Activated naive CD8-positive, alpha-beta T cell treated with anti-CD3 and anti-CD28 coated beads, Interleukin-2, amount 10 ng/mL, durations not matched to agents 7 days and 5 days (primary cell): Measurements from ENCODE around the gene PCSK5. TPM values are rescaled to one million over a fixed set of nuclear protein-coding genes. Genes with fewer than 3 reads are reported as not detected.
"Not testable (repeated sequence)": the region's sequence is repeated elsewhere in the genome, so short reads cannot be mapped to it uniquely, and the experiment has no call there.

Experiments
- ATAC-seq: fragments of 150-1000 bp; cut with Tn5 transposase; one replicate; pipeline ENCODE4 v1.10.0; 2021; ENCODE audit warnings: low read depth, moderate library complexity
- POLR2A ChIA-PET: fragments of 350-600 bp; sonication (Branson Sonifier 250); formaldehyde crosslinking; loops from one replicate; lab custom pipeline; 2021; ENCODE audit warnings: antibody characterized with exemption; lab: Charles Lee
- DNase-seq: peaks from one replicate; pipeline ENCODE4 v3.0.0; 2021
- H3K27ac Mint-ChIP-seq: one replicate; pipeline ENCODE4 v1.8.0; 2022; ENCODE audit warnings: mild to moderate bottlenecking, mixed read lengths
- H3K27me3 Mint-ChIP-seq: one replicate; pipeline ENCODE4 v1.8.0; 2022; ENCODE audit warnings: mild to moderate bottlenecking, moderate library complexity, mixed read lengths
- H3K36me3 Mint-ChIP-seq: one replicate; pipeline ENCODE4 v1.8.0; 2021; ENCODE audit warnings: mild to moderate bottlenecking, mixed read lengths
- H3K4me1 Mint-ChIP-seq: one replicate; pipeline ENCODE4 v1.8.0; 2021; ENCODE audit warnings: mixed read lengths
- H3K4me3 Mint-ChIP-seq: one replicate; pipeline ENCODE4 v1.8.0; 2022; ENCODE audit warnings: mild to moderate bottlenecking, moderate library complexity, mixed read lengths
- H3K9me3 Mint-ChIP-seq: one replicate; pipeline ENCODE4 v1.8.0; 2021; ENCODE audit warnings: mixed read lengths
- total RNA-seq, 2 experiments: library from RNA; stranded (reverse); gene quantifications; one replicate each; pipeline ENCODE4 v1.2.3, GENCODE V29; 2021

Gene PCSK5
- total RNA-seq, 2 experiments from 2014 or later: 6.0 to 7.1 TPM

GRCh38 chr9:76351006-76351405 lies 460.5 kb downstream of the PCSK5 start:
- H3K9me3 Mint-ChIP-seq: no peaks in the 10 kb centered on the region
- H3K4me3 Mint-ChIP-seq: no peak overlapping the region
- H3K4me1 Mint-ChIP-seq: no peaks in the 10 kb centered on the region
- peaks cover 6% of the 10 kb centered on the region for H3K27me3 Mint-ChIP-seq
- POLR2A ChIA-PET: no interaction called here
- ATAC-seq (no peak), DNase-seq (no peak)
- no peak overlapping the region for H3K27ac Mint-ChIP-seq
- no peaks in the 10 kb centered on the region for H3K36me3 Mint-ChIP-seq

- ATAC-seq (no peak), DNase-seq (no peak)
- Mint-ChIP-seq H3K4me1 (no peaks in the 10 kb centered on the region), H3K27me3 (peaks cover 6% of the 10 kb centered on the region), H3K4me3 (no peak overlapping the region), H3K27ac (no peak overlapping the region), H3K9me3 (no peaks in the 10 kb centered on the region), H3K36me3 (no peaks in the 10 kb centered on the region)
- POLR2A ChIA-PET: no interaction called here
These were observed 461.6 kb downstream of the PCSK5 start for GRCh38 chr9:76352026-76352620.

- no peak overlapping the region for H3K27ac Mint-ChIP-seq
- H3K9me3 Mint-ChIP-seq: no peaks in the 10 kb centered on the region
- H3K36me3 Mint-ChIP-seq: no peaks in the 10 kb centered on the region
- DNase-seq (no peak), ATAC-seq (no peak)
- peaks cover 6% of the 10 kb centered on the region for H3K27me3 Mint-ChIP-seq
- H3K4me3 Mint-ChIP-seq: no peak overlapping the region
- POLR2A ChIA-PET: no interaction called here
- H3K4me1 Mint-ChIP-seq: no peaks in the 10 kb centered on the region
These were observed 462.8 kb downstream of the PCSK5 start for GRCh38 chr9:76353280-76353679.

GRCh38 chr9:76354221-76354620 lies 463.7 kb downstream of the PCSK5 start:
- Mint-ChIP-seq H3K9me3 (no peaks in the 10 kb centered on the region), H3K27me3 (peaks cover 4% of the 10 kb centered on the region), H3K4me1 (no peaks in the 10 kb centered on the region), H3K4me3 (no peak overlapping the region), H3K36me3 (no peaks in the 10 kb centered on the region), H3K27ac (no peak overlapping the region)
- ATAC-seq (no peak), DNase-seq (no peak)
- POLR2A ChIA-PET: no interaction called here

GRCh38 chr9:76355886-76356285 lies 465.4 kb downstream of the PCSK5 start:
- no peaks in the 10 kb centered on the region for H3K4me1 Mint-ChIP-seq
- no peaks in the 10 kb centered on the region for H3K9me3 Mint-ChIP-seq
- H3K27ac Mint-ChIP-seq: no peak overlapping the region
- DNase-seq: no peak
- H3K27me3 Mint-ChIP-seq: peaks cover under 1% of the 10 kb centered on the region
- ATAC-seq: no peak
- POLR2A ChIA-PET: no interaction called here
- no peaks in the 10 kb centered on the region for H3K36me3 Mint-ChIP-seq
- H3K4me3 Mint-ChIP-seq: no peak overlapping the region

- Mint-ChIP-seq H3K27ac (no peak overlapping the region), H3K4me1 (no peaks in the 10 kb centered on the region)
- POLR2A ChIA-PET: no interaction called here
These were observed 467.1 kb downstream of the PCSK5 start for GRCh38 chr9:76357555-76357954.

GRCh38 chr9:76358628-76359280 lies 468.3 kb downstream of the PCSK5 start:
- no peak overlapping the region for H3K4me3 Mint-ChIP-seq
- H3K36me3 Mint-ChIP-seq: no peaks in the 10 kb centered on the region
- H3K27me3 Mint-ChIP-seq: peaks cover 2% of the 10 kb centered on the region
- ATAC-seq (no peak), DNase-seq (no peak)
- H3K27ac Mint-ChIP-seq: no peak overlapping the region
- no peaks in the 10 kb centered on the region for H3K9me3 Mint-ChIP-seq
- H3K4me1 Mint-ChIP-seq: no peaks in the 10 kb centered on the region
- POLR2A ChIA-PET: no interaction called here

More at GRCh38 chr9:76357555-76357954, 467.1 kb downstream of the PCSK5 start:
- Mint-ChIP-seq H3K9me3 (no peaks in the 10 kb centered on the region), H3K36me3 (no peaks in the 10 kb centered on the region), H3K27me3 (no peaks in the 10 kb centered on the region), H3K4me3 (no peak overlapping the region)
- no peak for ATAC-seq
- DNase-seq: no peak

GRCh38 chr9:76359365-76359764 lies 468.9 kb downstream of the PCSK5 start:
- no peaks in the 10 kb centered on the region for H3K9me3 Mint-ChIP-seq
- no peak overlapping the region for H3K4me3 Mint-ChIP-seq
- no peaks in the 10 kb centered on the region for H3K4me1 Mint-ChIP-seq
- peaks cover 2% of the 10 kb centered on the region for H3K27me3 Mint-ChIP-seq
- ATAC-seq (no peak), DNase-seq (no peak)
- POLR2A ChIA-PET: interaction anchor here (0.6 kb wide), 1 partner anchor 15 kb away, joined by 3 read pairs; no protein-coding TSS in a partner anchor
- no peak overlapping the region for H3K27ac Mint-ChIP-seq
- H3K36me3 Mint-ChIP-seq: no peaks in the 10 kb centered on the region

- no peak for ATAC-seq
- Mint-ChIP-seq H3K9me3 (no peaks in the 10 kb centered on the region), H3K27me3 (peaks cover 2% of the 10 kb centered on the region), H3K36me3 (no peaks in the 10 kb centered on the region), H3K4me1 (no peaks in the 10 kb centered on the region), H3K27ac (no peak overlapping the region), H3K4me3 (no peak overlapping the region)
- POLR2A ChIA-PET: interaction anchor here (0.6 kb wide), 1 partner anchor 15 kb away, joined by 3 read pairs; no protein-coding TSS in a partner anchor
- no peak for DNase-seq
These were observed 469.3 kb downstream of the PCSK5 start for GRCh38 chr9:76359766-76360165.

- H3K27me3 Mint-ChIP-seq, DNase-seq, H3K4me3 Mint-ChIP-seq, H3K27ac Mint-ChIP-seq, H3K9me3 Mint-ChIP-seq, POLR2A ChIA-PET, H3K36me3 Mint-ChIP-seq, H3K4me1 Mint-ChIP-seq, ATAC-seq: not testable (repeated sequence)
These were observed 472.0 kb downstream of the PCSK5 start for GRCh38 chr9:76362332-76363031.

- POLR2A ChIA-PET: no interaction called here
- Mint-ChIP-seq H3K27me3 (peaks cover 2% of the 10 kb centered on the region), H3K9me3 (peaks cover 2% of the 10 kb centered on the region), H3K36me3 (no peaks in the 10 kb centered on the region), H3K4me1 (no peaks in the 10 kb centered on the region), H3K4me3 (no peak overlapping the region), H3K27ac (no peak overlapping the region)
- DNase-seq (no peak), ATAC-seq (no peak)
These were observed 472.5 kb downstream of the PCSK5 start for GRCh38 chr9:76363032-76363395.

- H3K4me1 Mint-ChIP-seq: no peaks in the 10 kb centered on the region
- no peak for ATAC-seq
- H3K36me3 Mint-ChIP-seq: no peaks in the 10 kb centered on the region
- H3K9me3 Mint-ChIP-seq: peaks cover 2% of the 10 kb centered on the region
- no peak overlapping the region for H3K27ac Mint-ChIP-seq
- DNase-seq: no peak
- POLR2A ChIA-PET: no interaction called here
- no peak overlapping the region for H3K4me3 Mint-ChIP-seq
- peaks cover 2% of the 10 kb centered on the region for H3K27me3 Mint-ChIP-seq
These were observed 474.6 kb downstream of the PCSK5 start for GRCh38 chr9:76365028-76365427.

- Mint-ChIP-seq H3K9me3 (peaks cover 2% of the 10 kb centered on the region), H3K36me3 (no peaks in the 10 kb centered on the region), H3K4me3 (no peak overlapping the region), H3K27ac (no peak overlapping the region), H3K27me3 (peaks cover 2% of the 10 kb centered on the region), H3K4me1 (no peaks in the 10 kb centered on the region)
- no peak for ATAC-seq
- POLR2A ChIA-PET: no interaction called here
- DNase-seq: no peak
These were observed 475.8 kb downstream of the PCSK5 start for GRCh38 chr9:76366275-76366674.

- H3K4me1 Mint-ChIP-seq: no peaks in the 10 kb centered on the region
- ATAC-seq (no peak), DNase-seq (no peak)
- no peaks in the 10 kb centered on the region for H3K36me3 Mint-ChIP-seq
- H3K27ac Mint-ChIP-seq: no peak overlapping the region
- peaks cover 2% of the 10 kb centered on the region for H3K9me3 Mint-ChIP-seq
- no peak overlapping the region for H3K4me3 Mint-ChIP-seq
- H3K27me3 Mint-ChIP-seq: no peaks in the 10 kb centered on the region
- POLR2A ChIA-PET: no interaction called here
These were observed 479.1 kb downstream of the PCSK5 start for GRCh38 chr9:76369583-76369982.
